ENCODE data around the gene C1QTNF12.

Gene C1QTNF12

GRCh38 chr1:1273209-1273511, 26.6 kb upstream of the C1QTNF12 start:
- H3K27me3 Mint-ChIP-seq (ENCODE audit: low read depth) = no peaks in the 10 kb centered on the region
- peak overlapping the region; percentile 83 for H3K4me3 Mint-ChIP-seq
- H3K9me3 Mint-ChIP-seq = no peaks in the 10 kb centered on the region
- H3K4me1 Mint-ChIP-seq (ENCODE audit: low read depth) = peaks cover 28% of the 10 kb centered on the region
- peaks cover 17% of the 10 kb centered on the region for H3K36me3 Mint-ChIP-seq (ENCODE audit: low read depth)
- H3K27ac Mint-ChIP-seq = peak overlapping the region; percentile 75

- Mint-ChIP-seq H3K4me3 (peak overlapping the region; percentile 83), H3K27me3 (ENCODE audit: low read depth) (no peaks in the 10 kb centered on the region), H3K4me1 (ENCODE audit: low read depth) (peaks cover 28% of the 10 kb centered on the region), H3K9me3 (no peaks in the 10 kb centered on the region), H3K36me3 (ENCODE audit: low read depth) (peaks cover 17% of the 10 kb centered on the region), H3K27ac (peak overlapping the region; percentile 75)
Measured at GRCh38 chr1:1272341-1273208, 26.1 kb upstream of the C1QTNF12 start.

- peaks cover 28% of the 10 kb centered on the region for H3K4me1 Mint-ChIP-seq (ENCODE audit: low read depth)
Measured at GRCh38 chr1:1270813-1271212, 24.3 kb upstream of the C1QTNF12 start.

GRCh38 chr1:1268284-1268682, 21.8 kb upstream of the C1QTNF12 start:
- Mint-ChIP-seq H3K9me3 (no peaks in the 10 kb centered on the region), H3K36me3 (ENCODE audit: low read depth) (peaks cover 19% of the 10 kb centered on the region), H3K27me3 (ENCODE audit: low read depth) (no peaks in the 10 kb centered on the region), H3K4me1 (ENCODE audit: low read depth) (peaks cover 30% of the 10 kb centered on the region), H3K27ac (no peak overlapping the region), H3K4me3 (no peak overlapping the region)

More at GRCh38 chr1:1270813-1271212, 24.3 kb upstream of the C1QTNF12 start:
- Mint-ChIP-seq H3K36me3 (ENCODE audit: low read depth) (peaks cover 17% of the 10 kb centered on the region), H3K4me3 (peak overlapping the region; percentile 65), H3K9me3 (no peaks in the 10 kb centered on the region), H3K27ac (peak overlapping the region; percentile 33), H3K27me3 (ENCODE audit: low read depth) (no peaks in the 10 kb centered on the region)

GRCh38 chr1:1267488-1268283, 21.2 kb upstream of the C1QTNF12 start:
- Mint-ChIP-seq H3K27ac (no peak overlapping the region), H3K36me3 (ENCODE audit: low read depth) (peaks cover 21% of the 10 kb centered on the region), H3K9me3 (no peaks in the 10 kb centered on the region), H3K27me3 (ENCODE audit: low read depth) (no peaks in the 10 kb centered on the region), H3K4me3 (no peak overlapping the region), H3K4me1 (ENCODE audit: low read depth) (peaks cover 28% of the 10 kb centered on the region)

GRCh38 chr1:1264868-1265272, 18.3 kb upstream of the C1QTNF12 start:
- H3K27ac Mint-ChIP-seq = no peak overlapping the region
- H3K4me1 Mint-ChIP-seq (ENCODE audit: low read depth) = peaks cover 9% of the 10 kb centered on the region
- H3K4me3 Mint-ChIP-seq = no peak overlapping the region
- no peaks in the 10 kb centered on the region for H3K27me3 Mint-ChIP-seq (ENCODE audit: low read depth)
- no peaks in the 10 kb centered on the region for H3K9me3 Mint-ChIP-seq
- H3K36me3 Mint-ChIP-seq (ENCODE audit: low read depth) = peaks cover 20% of the 10 kb centered on the region

- Mint-ChIP-seq H3K27ac (no peak overlapping the region), H3K27me3 (ENCODE audit: low read depth) (no peaks in the 10 kb centered on the region), H3K4me1 (ENCODE audit: low read depth) (peaks cover 8% of the 10 kb centered on the region), H3K9me3 (no peaks in the 10 kb centered on the region), H3K4me3 (no peak overlapping the region), H3K36me3 (ENCODE audit: low read depth) (peaks cover 26% of the 10 kb centered on the region)
Measured at GRCh38 chr1:1264026-1264425, 17.5 kb upstream of the C1QTNF12 start.

- no peaks in the 10 kb centered on the region for H3K27me3 Mint-ChIP-seq (ENCODE audit: low read depth)
- H3K36me3 Mint-ChIP-seq (ENCODE audit: low read depth) = peaks cover 28% of the 10 kb centered on the region
- H3K4me1 Mint-ChIP-seq (ENCODE audit: low read depth) = peaks cover 10% of the 10 kb centered on the region
- no peak overlapping the region for H3K27ac Mint-ChIP-seq
- no peaks in the 10 kb centered on the region for H3K9me3 Mint-ChIP-seq
- no peak overlapping the region for H3K4me3 Mint-ChIP-seq
Measured at GRCh38 chr1:1262758-1263157, 16.2 kb upstream of the C1QTNF12 start.

GRCh38 chr1:1262071-1262470, 15.5 kb upstream of the C1QTNF12 start:
- H3K27ac Mint-ChIP-seq = no peak overlapping the region
- H3K4me1 Mint-ChIP-seq (ENCODE audit: low read depth) = peaks cover 10% of the 10 kb centered on the region
- no peak overlapping the region for H3K4me3 Mint-ChIP-seq
- no peaks in the 10 kb centered on the region for H3K27me3 Mint-ChIP-seq (ENCODE audit: low read depth)
- H3K36me3 Mint-ChIP-seq (ENCODE audit: low read depth) = peaks cover 33% of the 10 kb centered on the region
- no peaks in the 10 kb centered on the region for H3K9me3 Mint-ChIP-seq

GRCh38 chr1:1260843-1261560, 14.5 kb upstream of the C1QTNF12 start:
- no peaks in the 10 kb centered on the region for H3K27me3 Mint-ChIP-seq (ENCODE audit: low read depth)
- no peak overlapping the region for H3K4me3 Mint-ChIP-seq
- no peaks in the 10 kb centered on the region for H3K9me3 Mint-ChIP-seq
- peak overlapping the region; percentile 68 for H3K27ac Mint-ChIP-seq
- H3K36me3 Mint-ChIP-seq (ENCODE audit: low read depth) = peaks cover 35% of the 10 kb centered on the region
- H3K4me1 Mint-ChIP-seq (ENCODE audit: low read depth) = peaks cover 10% of the 10 kb centered on the region

- Mint-ChIP-seq H3K9me3 (no peaks in the 10 kb centered on the region), H3K4me3 (no peak overlapping the region), H3K36me3 (ENCODE audit: low read depth) (peaks cover 35% of the 10 kb centered on the region), H3K4me1 (ENCODE audit: low read depth) (peaks cover 9% of the 10 kb centered on the region), H3K27ac (no peak overlapping the region), H3K27me3 (ENCODE audit: low read depth) (no peaks in the 10 kb centered on the region)
Measured at GRCh38 chr1:1259951-1260600, 13.6 kb upstream of the C1QTNF12 start.

GRCh38 chr1:1259540-1259939, 13.0 kb upstream of the C1QTNF12 start:
- no peak overlapping the region for H3K27ac Mint-ChIP-seq
- peaks cover 35% of the 10 kb centered on the region for H3K36me3 Mint-ChIP-seq (ENCODE audit: low read depth)
- H3K4me1 Mint-ChIP-seq (ENCODE audit: low read depth) = peaks cover 9% of the 10 kb centered on the region
- no peaks in the 10 kb centered on the region for H3K27me3 Mint-ChIP-seq (ENCODE audit: low read depth)
- H3K4me3 Mint-ChIP-seq = no peak overlapping the region
- no peaks in the 10 kb centered on the region for H3K9me3 Mint-ChIP-seq

GRCh38 chr1:1259119-1259488, 12.6 kb upstream of the C1QTNF12 start:
- H3K36me3 Mint-ChIP-seq (ENCODE audit: low read depth) = peaks cover 35% of the 10 kb centered on the region
- H3K4me1 Mint-ChIP-seq (ENCODE audit: low read depth) = peaks cover 9% of the 10 kb centered on the region

More at GRCh38 chr1:1259119-1259488, 12.6 kb upstream of the C1QTNF12 start:
- no peaks in the 10 kb centered on the region for H3K9me3 Mint-ChIP-seq
- H3K27ac Mint-ChIP-seq = no peak overlapping the region
- no peak overlapping the region for H3K4me3 Mint-ChIP-seq
- H3K27me3 Mint-ChIP-seq (ENCODE audit: low read depth) = no peaks in the 10 kb centered on the region
